Measurements from ENCODE around the gene NOSIP. TPM values are rescaled to one million over a fixed set of nuclear protein-coding genes. Genes with fewer than 3 reads are reported as not detected.

The NOSIP gene
- total RNA-seq, 2 donors from 2014 or later, result 39.0 to 62.3 TPM

DNA sequence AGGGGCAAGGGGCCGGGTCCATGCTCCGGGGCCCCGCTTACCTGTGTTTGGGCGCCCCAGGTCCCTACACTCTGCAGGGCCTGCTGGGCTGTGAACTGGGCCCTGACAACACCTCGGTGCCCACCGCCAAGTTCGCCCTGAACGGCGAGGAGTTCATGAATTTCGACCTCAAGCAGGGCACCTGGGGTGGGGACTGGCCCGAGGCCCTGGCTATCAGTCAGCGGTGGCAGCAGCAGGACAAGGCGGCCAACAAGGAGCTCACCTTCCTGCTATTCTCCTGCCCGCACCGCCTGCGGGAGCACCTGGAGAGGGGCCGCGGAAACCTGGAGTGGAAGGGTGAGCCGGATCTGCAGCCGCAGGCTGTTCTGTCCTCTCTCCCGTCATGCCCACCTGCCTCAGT, 66.2 kb downstream of the NOSIP start:
- H3K36me3 ChIP-seq, result no peaks in the 10 kb centered on the region
- H3K9me3 ChIP-seq, result no peaks in the 10 kb centered on the region
- H3K27ac ChIP-seq, result peak overlapping the region in 1 of 2 donors; percentile 91
- TF ChIP-seq, protein P1, sequence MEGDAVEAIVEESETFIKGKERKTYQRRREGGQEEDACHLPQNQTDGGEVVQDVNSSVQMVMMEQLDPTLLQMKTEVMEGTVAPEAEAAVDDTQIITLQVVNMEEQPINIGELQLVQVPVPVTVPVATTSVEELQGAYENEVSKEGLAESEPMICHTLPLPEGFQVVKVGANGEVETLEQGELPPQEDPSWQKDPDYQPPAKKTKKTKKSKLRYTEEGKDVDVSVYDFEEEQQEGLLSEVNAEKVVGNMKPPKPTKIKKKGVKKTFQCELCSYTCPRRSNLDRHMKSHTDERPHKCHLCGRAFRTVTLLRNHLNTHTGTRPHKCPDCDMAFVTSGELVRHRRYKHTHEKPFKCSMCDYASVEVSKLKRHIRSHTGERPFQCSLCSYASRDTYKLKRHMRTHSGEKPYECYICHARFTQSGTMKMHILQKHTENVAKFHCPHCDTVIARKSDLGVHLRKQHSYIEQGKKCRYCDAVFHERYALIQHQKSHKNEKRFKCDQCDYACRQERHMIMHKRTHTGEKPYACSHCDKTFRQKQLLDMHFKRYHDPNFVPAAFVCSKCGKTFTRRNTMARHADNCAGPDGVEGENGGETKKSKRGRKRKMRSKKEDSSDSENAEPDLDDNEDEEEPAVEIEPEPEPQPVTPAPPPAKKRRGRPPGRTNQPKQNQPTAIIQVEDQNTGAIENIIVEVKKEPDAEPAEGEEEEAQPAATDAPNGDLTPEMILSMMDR (IDR thresholded peaks at IDR 0.05), result no peak
- peak overlapping the region in 1 of 2 donors; percentile 87 for H3K4me3 ChIP-seq
- H3K27me3 ChIP-seq, result no peaks in the 10 kb centered on the region
- DNase-seq (ENCODE audit: low spot score), result no peak
- peaks cover 0 to 26% of the 10 kb centered on the region in 2 donors for H3K4me1 ChIP-seq

DNA sequence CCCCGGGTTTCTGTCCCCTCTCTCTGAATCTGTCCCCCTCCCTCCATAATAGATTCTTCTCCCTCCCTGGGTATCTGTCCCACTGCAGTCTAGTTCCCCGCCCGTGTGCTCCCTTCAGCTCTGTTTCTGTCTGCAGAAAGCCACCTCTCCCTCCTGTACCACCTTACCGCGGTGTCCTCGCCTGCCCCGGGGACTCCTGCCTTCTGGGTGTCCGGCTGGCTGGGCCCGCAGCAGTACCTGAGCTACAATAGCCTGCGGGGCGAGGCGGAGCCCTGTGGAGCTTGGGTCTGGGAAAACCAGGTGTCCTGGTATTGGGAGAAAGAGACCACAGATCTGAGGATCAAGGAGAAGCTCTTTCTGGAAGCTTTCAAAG, 66.6 kb downstream of the NOSIP start:
- Histone ChIP-seq H3K4me3 (peak overlapping the region; percentile 85 to 87), H3K27me3 (no peaks in the 10 kb centered on the region), H3K27ac (peak overlapping the region; percentile 91 to 93), H3K9me3 (no peaks in the 10 kb centered on the region), H3K4me1 (peaks cover 0 to 26% of the 10 kb centered on the region in 2 donors), H3K36me3 (no peaks in the 10 kb centered on the region)
- TF ChIP-seq, protein P1 (IDR thresholded peaks at IDR 0.05), result no peak
- no peak for DNase-seq (ENCODE audit: low spot score)

DNA sequence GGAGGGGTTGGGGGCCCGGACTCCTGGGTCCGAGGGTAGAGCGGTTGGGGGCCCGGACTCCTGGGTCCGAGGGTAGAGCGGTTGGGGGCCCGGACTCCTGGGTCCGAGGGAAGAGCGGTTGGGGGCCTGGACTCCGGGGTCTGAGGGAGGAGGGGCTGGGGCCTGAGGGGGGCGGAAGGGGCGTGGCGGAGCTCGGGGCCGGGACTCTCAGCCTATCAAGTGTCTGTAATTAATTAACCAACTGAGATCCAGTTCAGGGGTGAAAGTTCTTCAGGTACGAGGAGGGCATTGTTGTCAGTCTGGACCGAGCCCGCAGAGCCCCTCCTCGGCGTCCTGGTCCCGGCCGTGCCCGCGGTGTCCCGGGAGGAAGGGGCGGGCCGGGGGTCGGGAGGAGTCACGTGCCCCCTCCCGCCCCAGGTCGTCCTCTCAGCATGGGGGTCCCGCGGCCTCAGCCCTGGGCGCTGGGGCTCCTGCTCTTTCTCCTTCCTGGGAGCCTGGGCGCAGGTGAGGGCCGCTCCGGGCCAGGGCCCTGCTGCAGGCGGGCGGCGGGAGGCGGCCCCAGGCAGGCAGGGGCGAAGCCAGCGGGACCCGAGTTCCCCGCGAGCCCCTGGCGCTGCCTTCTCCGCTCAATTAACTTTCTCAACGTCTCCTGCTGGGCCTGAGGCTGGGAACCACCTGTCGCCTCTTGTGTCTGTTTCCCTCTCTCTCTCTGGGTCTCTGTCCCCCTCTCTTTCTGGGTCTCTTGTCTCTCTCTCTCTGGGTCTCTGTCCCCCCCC, 67.2 kb downstream of the NOSIP start:
- no peak for DNase-seq (ENCODE audit: low spot score)
- H3K4me1 ChIP-seq, result peaks cover 0 to 26% of the 10 kb centered on the region in 2 donors

DNA sequence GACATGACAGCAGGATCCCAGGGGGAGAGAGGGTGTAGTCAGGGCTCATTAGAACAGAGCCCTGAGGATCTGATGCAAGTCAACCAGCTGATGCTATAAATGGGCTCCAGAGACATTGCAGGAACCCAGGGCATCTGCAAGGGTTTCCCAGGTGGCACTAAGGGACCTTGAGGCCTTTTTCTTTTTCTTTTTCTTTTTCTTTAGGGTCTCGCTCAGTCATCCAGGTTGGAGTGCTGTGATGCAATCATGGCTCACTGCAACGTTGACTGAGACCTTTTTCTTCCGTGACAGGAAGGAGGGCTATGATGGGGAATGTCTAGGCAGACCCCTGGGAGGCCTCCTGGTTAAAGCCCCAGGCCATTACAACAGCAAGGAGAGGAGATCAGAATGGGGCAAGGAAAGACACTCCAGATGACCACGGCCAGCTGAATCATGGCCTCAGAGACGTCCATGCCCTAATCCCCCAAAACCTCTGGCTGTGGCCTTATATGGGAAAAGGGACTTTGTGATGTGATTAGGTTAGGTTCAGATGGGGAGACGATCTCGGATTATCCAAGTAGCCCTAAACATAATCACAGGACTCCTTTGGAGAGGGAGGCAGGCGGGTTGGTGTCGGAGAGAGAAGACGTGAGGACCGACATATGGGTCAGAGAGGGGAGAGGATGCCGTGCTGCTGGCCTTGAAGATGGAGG, 72.4 kb downstream of the NOSIP start:
- Histone ChIP-seq H3K27me3 (no peaks in the 10 kb centered on the region), H3K36me3 (no peaks in the 10 kb centered on the region), H3K4me1 (peaks cover 0 to 12% of the 10 kb centered on the region in 2 donors), H3K9me3 (no peaks in the 10 kb centered on the region), H3K27ac (no peak overlapping the region), H3K4me3 (no peak overlapping the region)
- no peak for DNase-seq (ENCODE audit: low spot score)
- TF ChIP-seq, protein P1 (IDR thresholded peaks at IDR 0.05), result no peak

More for the DNA sequence above, 67.2 kb downstream of the NOSIP start:
- TF ChIP-seq, protein P1 (IDR thresholded peaks at IDR 0.05), result no peak
- Histone ChIP-seq H3K27me3 (no peaks in the 10 kb centered on the region), H3K27ac (peak overlapping the region; percentile 91 to 93), H3K4me3 (peak overlapping the region; percentile 85 to 87), H3K36me3 (no peaks in the 10 kb centered on the region), H3K9me3 (no peaks in the 10 kb centered on the region)

DNA sequence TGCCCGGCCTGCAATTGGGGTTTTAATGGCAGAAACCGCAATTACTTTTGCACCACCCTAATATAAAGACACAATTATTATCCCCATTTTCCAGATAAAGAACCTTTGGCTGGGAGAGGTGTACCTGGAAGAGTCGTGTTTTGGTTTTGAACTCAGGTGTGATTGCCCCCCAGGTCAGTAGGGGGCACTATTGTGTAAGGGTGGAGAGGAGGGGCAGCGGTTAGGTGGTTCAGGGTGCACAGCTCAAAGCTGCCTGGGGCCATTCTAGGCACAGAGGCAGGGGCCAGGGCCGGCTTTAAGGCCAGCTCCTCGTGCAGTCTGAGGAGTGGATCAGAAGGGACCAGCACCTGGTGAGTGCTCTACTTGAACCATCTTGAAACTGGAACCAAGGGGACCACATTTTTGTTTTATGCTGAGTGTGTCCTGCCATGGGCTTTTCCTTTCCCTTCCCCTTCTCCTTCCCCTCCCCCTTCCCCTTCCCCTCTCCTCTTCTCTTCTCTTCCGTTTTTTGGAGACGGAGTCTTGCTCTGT, 73.7 kb downstream of the NOSIP start:
- no peak for DNase-seq (ENCODE audit: low spot score)
- Histone ChIP-seq H3K27me3 (no peaks in the 10 kb centered on the region), H3K27ac (no peak overlapping the region), H3K4me1 (peaks cover 0 to 3% of the 10 kb centered on the region in 2 donors), H3K9me3 (no peaks in the 10 kb centered on the region), H3K36me3 (no peaks in the 10 kb centered on the region), H3K4me3 (no peak overlapping the region)
- TF ChIP-seq, protein P1 (IDR thresholded peaks at IDR 0.05), result peak; percentile 44 to 82

Other genes starting within 250 kb of the NOSIP start
- gene CD37, start 245.2 kb downstream of the NOSIP start, total RNA-seq, result 10 to 100 TPM in 1 of 2 donors, 1 to 10 TPM in 1; 2.6 to 12.1 TPM
- gene TEAD2, start 218.1 kb downstream of the NOSIP start, total RNA-seq, result 10 to 100 TPM; 39.8 to 45.3 TPM
- gene DKKL1, start 216.7 kb downstream of the NOSIP start, total RNA-seq, result not detected
- not detected for gene KASH5, start 192.3 kb downstream of the NOSIP start, total RNA-seq
- gene PTH2, start 157.1 kb downstream of the NOSIP start, total RNA-seq, result not detected
- gene GFY, start 155.2 kb downstream of the NOSIP start, total RNA-seq, result not detected
- under 1 TPM; 0.59 to 0.67 TPM for gene SLC17A7, start 139.0 kb downstream of the NOSIP start, total RNA-seq
- 10 to 100 TPM; 55.8 to 61.5 TPM for gene PIH1D1, start 128.7 kb downstream of the NOSIP start, total RNA-seq
- gene ALDH16A1, start 127.3 kb downstream of the NOSIP start, total RNA-seq, result 10 to 100 TPM in 1 of 2 donors, 1 to 10 TPM in 1; 9.5 to 18.5 TPM
- 1 to 10 TPM; 1.1 to 2.6 TPM for gene FLT3LG, start 106.3 kb downstream of the NOSIP start, total RNA-seq
- 1,000 to 10,000 TPM in 1 of 2 donors, 100 to 1,000 TPM in 1; 765 to 1,868 TPM for gene RPL13A, start 92.9 kb downstream of the NOSIP start, total RNA-seq
- gene RPS11, start 84.1 kb downstream of the NOSIP start, total RNA-seq, result 1,000 to 10,000 TPM; 1,048 to 2,648 TPM
- gene FCGRT, start 67.9 kb downstream of the NOSIP start, total RNA-seq, result 100 to 1,000 TPM in 1 of 2 donors, 10 to 100 TPM in 1; 98.2 to 123 TPM
- gene RCN3, start 52.6 kb downstream of the NOSIP start, total RNA-seq, result 10 to 100 TPM; 15.8 to 17.2 TPM
- gene PRRG2, start 760 bp upstream of the NOSIP start, total RNA-seq, result 1 to 10 TPM in 1 of 2 donors, under 1 TPM in 1; 0.63 to 2.3 TPM
- 10 to 100 TPM in 1 of 2 donors, 1 to 10 TPM in 1; 6.6 to 13.3 TPM for gene PRR12, start 10.6 kb upstream of the NOSIP start, total RNA-seq
- 10 to 100 TPM; 60.9 to 83.5 TPM for gene RRAS, start 59.6 kb upstream of the NOSIP start, total RNA-seq
- 10 to 100 TPM; 14.3 to 22.3 TPM for gene SCAF1, start 61.7 kb upstream of the NOSIP start, total RNA-seq
- gene IRF3, start 85.3 kb upstream of the NOSIP start, total RNA-seq, result 10 to 100 TPM; 33.2 to 34.0 TPM
- gene BCL2L12, start 85.4 kb upstream of the NOSIP start, total RNA-seq, result 1 to 10 TPM; 5.7 to 6.5 TPM
- 100 to 1,000 TPM; 187 to 192 TPM for gene PRMT1, start 96.7 kb upstream of the NOSIP start, total RNA-seq
- under 1 TPM in 1 of 2 donors, not detected in 1; 0.43 TPM for gene ADM5, start 109.0 kb upstream of the NOSIP start, total RNA-seq
- 1 to 10 TPM; 1.2 to 2.8 TPM for gene CPT1C, start 110.6 kb upstream of the NOSIP start, total RNA-seq
- gene TSKS, start 182.8 kb upstream of the NOSIP start, total RNA-seq, result under 1 TPM; 0.28 to 0.96 TPM
- gene AP2A1, start 186.4 kb upstream of the NOSIP start, total RNA-seq, result 10 to 100 TPM; 72.5 to 97.3 TPM
- gene FUZ, start 232.7 kb upstream of the NOSIP start, total RNA-seq, result 10 to 100 TPM; 18.5 to 22.5 TPM
- 10 to 100 TPM; 31.1 to 54.0 TPM for gene MED25, start 237.7 kb upstream of the NOSIP start, total RNA-seq

All from right atrium auricular region (tissue), 2 donors.